Articular chondrocyte of knee joint (primary cell): ENCODE data around the gene PDCD7. TPM values are rescaled to one million over a fixed set of nuclear protein-coding genes. Genes with fewer than 3 reads are reported as not detected.

Experiments used
- small RNA-seq: library from RNA; depleted of rRNA; stranded (forward); fragments of <200 nt; gene quantifications from one replicate; pipeline ENCODE3, GENCODE V24; 2012
- total RNA-seq: library from RNA; depleted of rRNA; stranded (reverse); fragments of >200 nt; gene quantifications from 2 replicates; pipeline ENCODE4 v1.2.3, GENCODE V29; 2012

PDCD7 gene
- total RNA-seq, result 24.5 and 24.6 TPM in 2 replicates

DNA sequence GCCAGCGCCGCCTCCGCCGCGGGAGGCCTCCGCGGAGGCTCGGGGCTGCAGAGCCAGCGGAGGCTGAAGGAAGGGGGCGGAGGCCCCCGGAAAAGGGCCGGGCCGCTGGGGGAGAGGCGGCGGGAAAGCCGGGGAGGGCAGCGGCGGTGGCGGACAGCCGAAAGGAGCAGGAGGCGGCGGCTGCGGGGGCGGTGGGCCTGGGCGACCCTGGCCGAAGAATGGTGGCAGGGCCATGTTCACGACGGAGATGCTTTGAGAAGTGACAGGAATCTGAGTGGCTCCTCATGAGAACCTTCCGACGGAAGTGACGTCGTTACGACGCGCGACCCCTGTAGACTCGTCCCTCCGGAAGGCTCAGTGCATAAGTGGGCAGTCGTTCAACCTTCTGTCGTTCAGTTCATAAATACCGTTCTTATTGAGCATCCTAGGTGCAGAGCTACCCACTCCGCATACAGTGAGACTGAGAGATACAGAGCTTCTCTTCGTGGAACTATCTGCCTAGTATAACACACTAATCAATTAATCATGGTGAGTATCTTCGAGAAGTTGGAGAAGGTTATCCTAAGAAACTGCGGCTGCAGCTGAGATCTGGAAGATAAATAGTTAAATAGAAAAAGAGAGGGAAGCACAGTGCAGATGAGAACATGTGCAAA lies at the start of gene PDCD7:
TSS of gene PDCD7 (minus strand) at position 261 of the 653 bp plus-strand sequence. CDS start at position 234, 27 bp downstream.

DNA sequence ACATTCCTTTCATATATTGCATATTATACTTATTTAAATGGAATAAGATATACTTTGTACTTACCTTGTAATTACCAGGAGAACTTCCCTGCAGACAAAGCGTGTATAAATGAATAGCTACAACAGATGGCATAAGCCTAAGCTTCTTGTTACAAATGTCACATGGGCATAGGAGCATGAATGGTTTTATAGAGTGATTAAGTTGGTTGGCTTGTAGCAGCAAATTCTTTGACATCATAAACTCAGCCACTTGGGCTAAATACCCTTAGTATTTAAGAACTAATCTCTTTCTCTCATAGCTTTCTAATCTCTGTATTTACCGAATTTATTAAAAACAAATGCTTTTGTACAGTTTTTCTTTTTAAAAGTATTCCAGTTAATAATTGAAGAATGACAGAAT lies 18.5 kb downstream of the PDCD7 start, which contains the start of gene UBAP1L:
TSS of gene UBAP1L (minus strand) at position 115 of the 400 bp plus-strand sequence. CDS start 8,985 bp downstream, outside the sequence.

DNA sequence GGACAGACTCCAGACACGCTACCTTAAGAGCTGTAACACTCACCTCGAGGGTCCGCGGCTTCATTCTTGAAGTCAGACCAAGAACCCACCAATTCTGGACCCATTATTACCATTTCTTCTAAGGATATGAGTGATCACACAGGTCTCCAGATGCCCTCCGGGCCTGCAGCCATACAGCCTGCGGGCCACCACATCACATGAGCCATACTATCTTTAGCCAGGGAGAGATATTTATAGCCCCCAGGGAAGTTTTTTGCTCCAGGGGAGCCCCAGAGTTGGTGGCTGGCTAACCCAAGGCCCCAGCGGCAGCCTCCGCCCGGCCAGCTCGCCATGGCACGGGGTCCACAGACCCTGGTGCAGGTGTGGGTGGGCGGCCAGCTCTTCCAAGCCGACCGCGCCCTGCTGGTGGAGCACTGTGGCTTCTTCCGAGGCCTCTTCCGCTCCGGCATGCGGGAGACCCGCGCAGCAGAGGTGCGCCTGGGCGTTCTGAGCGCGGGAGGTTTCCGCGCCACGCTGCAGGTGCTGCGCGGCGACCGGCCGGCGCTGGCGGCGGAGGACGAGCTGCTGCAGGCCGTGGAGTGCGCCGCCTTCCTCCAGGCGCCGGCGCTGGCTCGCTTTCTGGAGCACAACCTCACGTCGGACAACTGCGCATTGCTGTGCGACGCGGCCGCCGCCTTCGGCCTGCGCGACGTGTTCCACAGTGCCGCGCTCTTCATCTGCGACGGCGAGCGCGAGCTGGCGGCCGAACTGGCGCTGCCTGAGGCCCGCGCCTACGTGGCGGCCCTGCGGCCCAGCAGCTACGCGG lies 56.9 kb downstream of the PDCD7 start, which contains the start of gene KBTBD13:
TSS of gene KBTBD13 (plus strand) at position 261 of the 805 bp plus-strand sequence. CDS start at position 331, 70 bp downstream.

DNA sequence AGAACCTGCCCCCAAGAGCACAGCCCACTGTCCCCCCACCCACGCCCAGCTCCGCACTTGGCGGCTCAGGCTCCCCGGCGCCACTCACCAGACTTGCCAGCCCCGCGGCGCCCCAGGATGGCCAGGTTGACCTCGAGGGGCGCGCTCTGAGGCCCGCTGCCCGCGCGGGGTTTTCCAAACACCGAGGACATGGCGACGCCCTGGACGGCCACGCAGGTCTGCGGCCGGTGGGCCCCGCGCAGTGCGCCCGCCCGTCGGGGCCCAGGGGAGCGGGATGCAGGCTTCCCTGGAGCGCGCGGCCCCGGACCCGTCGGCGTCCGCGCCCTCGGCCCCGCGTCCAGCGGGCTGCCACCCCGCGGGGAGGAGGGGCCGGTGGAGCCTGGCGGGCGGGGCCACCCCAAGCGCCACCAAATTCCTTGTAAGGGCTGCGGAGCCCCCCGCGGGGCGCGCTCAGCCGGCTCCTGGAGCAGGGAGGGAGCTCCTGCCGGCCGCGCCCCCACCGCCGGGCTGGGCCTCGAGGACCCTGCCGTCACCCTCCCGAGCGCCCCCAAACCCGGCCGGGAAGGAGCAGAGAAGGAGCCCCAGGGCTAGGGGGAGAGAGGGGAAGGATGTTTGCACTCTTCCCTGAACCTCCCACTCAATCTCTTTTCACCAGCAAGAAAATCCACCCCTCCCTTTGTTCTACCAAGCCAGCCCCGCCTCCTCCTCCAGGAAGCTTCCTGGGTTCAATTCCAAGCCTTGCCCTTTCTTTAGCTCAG lies 65.8 kb downstream of the PDCD7 start, which contains the start of gene RASL12:
TSS of gene RASL12 (minus strand) at position 347 of the 758 bp plus-strand sequence. CDS start at position 191, 156 bp downstream.

Small RNAs within 50 kb of the gene (small RNA-seq; reads per million reads assigned to genes)
- gene AC013553.1, result not detected

Other genes starting within 250 kb of the PDCD7 start
- 6.4 and 10.6 TPM in 2 replicates for gene ANKDD1A, start 221.9 kb downstream of the PDCD7 start, total RNA-seq
- gene SPG21, start 143.9 kb downstream of the PDCD7 start, total RNA-seq, result 100 and 112 TPM in 2 replicates
- gene MTFMT, start 104.2 kb downstream of the PDCD7 start, total RNA-seq, result 23.1 and 26.1 TPM in 2 replicates
- gene SLC51B, start 88.4 kb downstream of the PDCD7 start, total RNA-seq, result not detected in 2 replicates
- 0.52 and 0.76 TPM in 2 replicates for gene RASL12, start 65.8 kb downstream of the PDCD7 start, total RNA-seq
- not detected in 2 replicates for gene KBTBD13, start 57.1 kb downstream of the PDCD7 start, total RNA-seq
- 2.4 and 2.7 TPM in 2 replicates for gene UBAP1L, start 18.6 kb downstream of the PDCD7 start, total RNA-seq
- 59.7 and 62.5 TPM in 2 replicates for gene CLPX, start 51.5 kb upstream of the PDCD7 start, total RNA-seq
- 4.6 and 13.8 TPM in 2 replicates for gene CILP, start 77.7 kb upstream of the PDCD7 start, total RNA-seq
- 6.7 and 8.9 TPM in 2 replicates for gene PARP16, start 153.1 kb upstream of the PDCD7 start, total RNA-seq
- not detected in 2 replicates for gene RNU5A-1, start 162.2 kb upstream of the PDCD7 start, total RNA-seq
- not detected in 2 replicates for gene RNU5B-1, start 170.9 kb upstream of the PDCD7 start, total RNA-seq
- not detected in 2 replicates for gene IGDCC3, start 244.2 kb upstream of the PDCD7 start, total RNA-seq